Psoas muscle (tissue), 8 donors: Measurements from ENCODE around the gene CHCHD3. TPM values are rescaled to one million over a fixed set of nuclear protein-coding genes. Genes with fewer than 3 reads are reported as not detected.

ENCODE experiments used
- ATAC-seq, 4 donors: fragments of 200-7000 bp; cut with Tn5 transposase; one replicate each; pipeline ENCODE4 v1.9.1; 2020; ENCODE audit warnings: moderate library complexity in 3 of 4, mild to moderate bottlenecking in 2 of 4
- DNase-seq, 2 donors: peaks; one replicate each; pipeline ENCODE4 v3.0.0-alpha.2; 2020
- H3K27ac ChIP-seq: fragments of 200-600 bp; one replicate; pipeline ENCODE4 v1.8.0; 2022
- H3K27me3 ChIP-seq, 3 donors: fragments of 200-600 bp in 1 of 3; one replicate each; pipeline versions ENCODE4 v1.6.1 to v1.8.0; 2013 to 2022; ENCODE audit warnings: low read length in 2 of 3, mild to moderate bottlenecking in 2 of 3, moderate library complexity in 1 of 3; ENCODE audit not compliant: insufficient read depth in 3 of 3
- H3K36me3 ChIP-seq, 2 donors: fragments of 200-600 bp in 1 of 2; one replicate each; pipeline versions ENCODE4 v1.6.1 to v1.8.0; 2013 to 2022; ENCODE audit warnings: low read depth in 1 of 2, mild to moderate bottlenecking in 1 of 2, moderate library complexity in 1 of 2; ENCODE audit not compliant: insufficient read depth in 1 of 2
- H3K4me1 ChIP-seq: fragments of 200-600 bp; one replicate; pipeline ENCODE4 v1.8.0; 2022
- H3K4me3 ChIP-seq: fragments of 200-600 bp; one replicate; pipeline ENCODE4 v1.8.0; 2022; ENCODE audit warnings: mild to moderate bottlenecking
- H3K9me3 ChIP-seq: fragments of 200-600 bp; one replicate; pipeline ENCODE4 v1.8.0; 2022
- WGBS, 3 donors: extraction: QIAGEN DNeasy Blood & Tissue Kit; methylation state at CpG; one replicate each; pipeline versions ENCODE4 v1.1.6 to v1.1.7; 2013; 5-methylcytosine and 5-hydroxymethylcytosine counted together
- intact Hi-C, 2 donors: fragments of 100-400 bp; cut with DNase I; formaldehyde crosslinking; loops; one replicate each; pipeline versions ENCODE4 v1.11.0 to v1.14.2; 2022
- polyA plus RNA-seq, 3 donors: library from polyadenylated mRNA; stranded (reverse); fragments of 200-250 nt; gene quantifications; one replicate each; pipeline ENCODE4 v1.2.3, GENCODE V29; 2013
- total RNA-seq, 4 donors: library from RNA; stranded (reverse); fragmentation: NEBNext Ultra II Directional in 2 of 4; extraction: Animal tissue kit (Norgen Biotek cat#: 25700) in 2 of 4; gene quantifications; one replicate each; pipeline versions ENCODE4 v1.2.1 to v1.2.4, GENCODE V29; 2021 to 2023
- TF ChIP-seq, protein P1 (sequence below): fragments of 200-600 bp; IDR thresholded peaks from one replicate; pipeline ENCODE4 v1.8.0; 2022; ENCODE audit warnings: antibody characterized with exemption
- donor health status: healthy with polysubstance abuse.
- donor health status: DM: no; HTN: no; CAD: no; lungs with moderate emphysema.
- donor health status: Bipolar disorder and iron deficiency.
- donor health status: healthy.
- donor health status: DM: yes; HTN: yes; CAD: no.
- donor health status: DM: no; HTN: no; CAD: no.
- donor health status: DM: no; HTN: no; CAD: no.
- donor health status: DM: yes; HTN: yes; CAD: no.

Gene CHCHD3
- total and polyA plus RNA-seq, 7 donors, result 129 to 206 (median 184) TPM

DNA sequence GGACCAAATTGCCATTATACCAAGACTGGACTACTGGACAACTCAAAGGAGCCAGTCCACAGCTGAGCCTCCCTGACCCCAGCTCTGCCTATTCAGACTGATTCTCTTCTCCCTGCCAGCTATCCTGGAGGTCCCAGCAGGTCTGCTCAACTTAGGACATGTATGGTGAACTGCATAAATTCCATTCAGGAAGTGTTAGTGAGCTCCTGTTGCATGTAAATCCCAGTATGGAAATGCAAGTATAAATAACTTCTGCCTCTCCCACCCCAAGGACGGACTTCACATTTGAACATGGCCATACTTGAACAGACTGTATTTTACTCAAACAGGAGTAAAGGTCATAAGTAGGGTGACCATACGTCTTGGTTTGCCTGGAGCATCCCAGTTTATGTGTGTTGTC, 128.4 kb downstream of the CHCHD3 start:
- TF ChIP-seq, protein P1, sequence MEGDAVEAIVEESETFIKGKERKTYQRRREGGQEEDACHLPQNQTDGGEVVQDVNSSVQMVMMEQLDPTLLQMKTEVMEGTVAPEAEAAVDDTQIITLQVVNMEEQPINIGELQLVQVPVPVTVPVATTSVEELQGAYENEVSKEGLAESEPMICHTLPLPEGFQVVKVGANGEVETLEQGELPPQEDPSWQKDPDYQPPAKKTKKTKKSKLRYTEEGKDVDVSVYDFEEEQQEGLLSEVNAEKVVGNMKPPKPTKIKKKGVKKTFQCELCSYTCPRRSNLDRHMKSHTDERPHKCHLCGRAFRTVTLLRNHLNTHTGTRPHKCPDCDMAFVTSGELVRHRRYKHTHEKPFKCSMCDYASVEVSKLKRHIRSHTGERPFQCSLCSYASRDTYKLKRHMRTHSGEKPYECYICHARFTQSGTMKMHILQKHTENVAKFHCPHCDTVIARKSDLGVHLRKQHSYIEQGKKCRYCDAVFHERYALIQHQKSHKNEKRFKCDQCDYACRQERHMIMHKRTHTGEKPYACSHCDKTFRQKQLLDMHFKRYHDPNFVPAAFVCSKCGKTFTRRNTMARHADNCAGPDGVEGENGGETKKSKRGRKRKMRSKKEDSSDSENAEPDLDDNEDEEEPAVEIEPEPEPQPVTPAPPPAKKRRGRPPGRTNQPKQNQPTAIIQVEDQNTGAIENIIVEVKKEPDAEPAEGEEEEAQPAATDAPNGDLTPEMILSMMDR, result no peak
- intact Hi-C loops, result no loop called here
- WGBS, 3 donors, result 88 to 93% (median 90%) methylated on average over 2 of the region's 2 CpGs
- ATAC-seq (no peak), DNase-seq (no peak)
- Histone ChIP-seq H3K27ac (no peak overlapping the region), H3K36me3 (no peaks in the 10 kb centered on the region), H3K27me3 (no peaks in the 10 kb centered on the region), H3K9me3 (no peaks in the 10 kb centered on the region), H3K4me1 (no peaks in the 10 kb centered on the region), H3K4me3 (no peak overlapping the region)

DNA sequence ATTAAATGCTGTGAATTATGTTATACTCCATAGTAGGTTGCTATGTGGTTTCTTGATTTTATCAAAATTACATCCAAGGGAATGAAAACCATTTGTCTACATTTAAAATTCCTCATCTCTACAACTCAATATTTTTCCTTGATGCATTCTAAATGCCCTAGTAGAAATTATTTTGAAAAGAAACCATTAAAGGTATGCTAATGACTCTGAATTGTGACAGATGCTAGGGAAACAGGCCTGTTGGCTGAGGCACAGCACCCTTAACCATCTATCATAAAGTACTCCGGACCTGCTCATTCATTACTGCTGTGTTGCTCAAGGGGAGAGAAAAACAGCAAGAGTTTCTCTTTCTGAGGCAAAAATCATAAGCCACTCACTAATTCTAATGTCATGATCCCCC, 131.2 kb downstream of the CHCHD3 start:
- whole genome bisulfite sequencing, 3 donors, result 95 to 100% (median 97%) methylated on average over 1 of the region's 1 CpG
- intact Hi-C loops, result no loop called here
- no peaks in the 10 kb centered on the region for H3K27me3 ChIP-seq

DNA sequence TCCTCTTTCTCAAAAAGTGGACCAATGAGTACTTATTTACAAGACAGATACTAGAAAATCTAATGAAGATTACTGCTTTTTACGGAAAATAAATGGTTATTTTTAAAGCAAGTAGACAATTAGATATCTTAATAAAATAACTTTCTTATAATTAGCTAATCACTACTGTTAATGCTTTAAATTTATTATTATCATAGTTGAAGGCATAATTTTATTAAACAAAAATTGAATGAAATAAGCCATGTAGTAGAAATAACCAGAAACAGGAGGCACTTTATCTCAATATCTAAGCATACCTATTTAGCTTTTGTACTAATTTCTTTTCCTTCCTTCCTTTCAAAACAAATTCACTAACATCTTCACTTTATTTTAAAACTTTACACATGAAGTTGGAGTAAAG, 134.9 kb downstream of the CHCHD3 start:
- 95 to 98% (median 98%) methylated on average over 1 of the region's 1 CpG for WGBS, 3 donors
- intact Hi-C loops, result no loop called here
- no peak overlapping the region for H3K4me3 ChIP-seq

More for the DNA sequence above, 131.2 kb downstream of the CHCHD3 start:
- no peaks in the 10 kb centered on the region for H3K36me3 ChIP-seq
- H3K27ac ChIP-seq, result no peak overlapping the region
- ATAC-seq (no peak), DNase-seq (no peak)
- TF ChIP-seq, protein P1, result no peak
- H3K4me1 ChIP-seq, result no peaks in the 10 kb centered on the region
- H3K9me3 ChIP-seq, result no peaks in the 10 kb centered on the region
- no peak overlapping the region for H3K4me3 ChIP-seq

DNA sequence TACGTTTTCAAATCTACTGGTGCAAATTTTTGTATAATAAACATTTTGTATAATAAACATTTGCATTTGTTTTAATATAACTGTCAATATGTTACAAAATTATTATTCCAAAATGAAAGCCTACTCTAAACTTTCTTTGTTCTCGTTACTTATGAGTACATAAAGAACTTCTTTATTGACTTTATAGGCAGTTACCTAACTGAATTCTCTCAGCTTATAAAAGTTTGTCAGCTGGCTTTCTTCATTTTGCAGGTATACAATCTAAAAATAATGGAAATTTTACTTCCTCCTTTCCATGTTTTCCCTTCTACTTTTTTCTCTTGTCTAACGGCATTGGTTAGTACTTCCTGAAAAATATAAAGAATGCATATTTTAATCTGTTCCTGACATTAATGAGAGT, 137.1 kb downstream of the CHCHD3 start:
- ATAC-seq, result no peak
- no peak for DNase-seq
- Histone ChIP-seq H3K27ac (no peak overlapping the region), H3K36me3 (no peaks in the 10 kb centered on the region), H3K4me3 (no peak overlapping the region), H3K9me3 (no peaks in the 10 kb centered on the region), H3K27me3 (no peaks in the 10 kb centered on the region), H3K4me1 (no peaks in the 10 kb centered on the region)
- TF ChIP-seq, protein P1, result no peak
- WGBS, 3 donors, result 95 to 98% (median 96%) methylated on average over 3 of the region's 3 CpGs
- intact Hi-C loops, result no loop called here

More for the DNA sequence above, 134.9 kb downstream of the CHCHD3 start:
- no peak for DNase-seq
- Histone ChIP-seq H3K27ac (no peak overlapping the region), H3K9me3 (no peaks in the 10 kb centered on the region), H3K27me3 (no peaks in the 10 kb centered on the region), H3K36me3 (no peaks in the 10 kb centered on the region), H3K4me1 (no peaks in the 10 kb centered on the region)
- ATAC-seq, result no peak
- TF ChIP-seq, protein P1, result no peak

DNA sequence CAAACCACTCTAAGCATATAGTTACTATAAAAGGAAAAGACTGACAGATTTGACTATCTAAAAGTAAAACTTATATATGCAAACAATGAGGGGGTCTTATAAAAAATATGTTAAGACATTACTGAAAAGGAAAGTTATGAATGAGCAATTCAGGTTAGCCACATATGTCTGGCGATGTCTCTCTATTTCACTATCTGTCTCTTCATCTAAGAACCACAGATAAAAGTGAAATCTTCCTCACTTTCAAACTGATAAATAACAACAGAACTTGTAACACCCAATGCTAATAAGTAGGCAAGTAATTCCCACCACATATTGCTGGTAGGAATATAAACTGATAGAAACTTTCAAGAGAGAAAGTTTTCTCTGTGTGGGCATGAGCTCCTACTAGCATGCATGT, 138.2 kb downstream of the CHCHD3 start:
- ATAC-seq, result no peak
- Histone ChIP-seq H3K4me3 (no peak overlapping the region), H3K27ac (no peak overlapping the region), H3K4me1 (no peaks in the 10 kb centered on the region), H3K36me3 (no peaks in the 10 kb centered on the region), H3K9me3 (no peaks in the 10 kb centered on the region), H3K27me3 (no peaks in the 10 kb centered on the region)
- intact Hi-C loops, result no loop called here
- DNase-seq, result no peak
- TF ChIP-seq, protein P1, result no peak
- WGBS, 3 donors, result 91 to 100% (median 100%) methylated on average over 1 of the region's 1 CpG
